ENCODE measurements around the gene CEP44. TPM values are rescaled to one million over a fixed set of nuclear protein-coding genes. Genes with fewer than 3 reads are reported as not detected.

The CEP44 gene
- total RNA-seq, 4 donors from 2014 or later: 5.9 to 43.4 (median 22.2) TPM

DNA sequence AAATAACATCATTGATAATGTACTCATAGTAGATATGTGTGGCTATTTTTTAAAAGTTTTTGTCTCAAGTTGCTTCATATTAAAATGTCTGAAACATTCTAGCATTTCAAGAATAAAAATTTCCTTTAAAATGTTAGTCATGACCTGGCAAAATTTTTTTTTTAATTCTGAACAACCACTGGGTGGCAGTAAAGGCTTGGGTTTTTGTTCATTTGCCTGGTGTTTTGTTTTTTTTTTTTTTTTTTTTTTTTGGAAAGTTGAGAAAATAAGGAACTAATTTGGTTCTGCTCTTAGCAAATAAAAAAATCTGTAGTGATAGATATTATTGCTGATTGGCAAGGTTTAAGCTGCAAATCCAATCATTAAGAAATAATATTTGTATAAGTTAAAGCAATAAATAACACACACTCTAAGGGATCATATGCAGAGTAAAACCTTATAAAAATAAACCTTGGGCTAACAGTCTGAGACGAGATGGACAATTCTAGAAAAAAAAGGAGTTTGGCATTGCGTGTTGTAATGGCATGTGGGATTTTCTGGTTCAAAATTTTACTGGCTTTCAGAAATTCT is 81.4 kb downstream of the CEP44 start:
- no peaks in the 10 kb centered on the region for H3K4me1 ChIP-seq
- intact Hi-C loops (cut with DNase I; ENCODE audit: low total_unique reads): loop anchor here (10.0 kb wide), 1 partner anchor 270 kb away; no protein-coding TSS in a partner anchor
- no peak for DNase-seq
- no peaks in the 10 kb centered on the region for H3K9me3 ChIP-seq
- H3K4me3 ChIP-seq: no peak overlapping the region
- H3K27ac ChIP-seq: no peak overlapping the region
- peak; percentile 31 to 46 (median 42) for TF ChIP-seq CTCF (IDR thresholded peaks at IDR 0.05)
- TF ChIP-seq POLR2A (IDR thresholded peaks at IDR 0.05): no peak
- H3K36me3 ChIP-seq: no peaks in the 10 kb centered on the region
- H3K27me3 ChIP-seq: no peaks in the 10 kb centered on the region

DNA sequence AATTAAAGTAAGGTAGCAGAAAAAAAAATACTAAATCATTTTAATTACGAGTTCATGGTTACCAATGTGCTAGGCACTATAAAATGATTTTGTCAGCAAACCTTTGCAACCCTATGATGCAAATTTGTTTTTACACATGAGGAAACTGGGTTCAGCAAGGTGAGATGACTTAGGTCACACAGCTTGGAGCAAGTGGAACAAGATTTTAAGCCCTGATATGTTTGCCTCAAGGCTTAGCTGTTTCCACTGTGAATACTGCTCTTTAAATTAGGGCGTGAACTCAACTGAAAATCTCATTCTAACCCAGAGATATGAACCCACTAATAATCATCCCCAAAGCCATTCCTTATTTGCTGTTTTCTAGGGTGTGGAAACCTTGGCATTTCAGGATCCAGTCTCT is 86.3 kb downstream of the CEP44 start:
- H3K9me3 ChIP-seq: no peaks in the 10 kb centered on the region
- DNase-seq: no peak

GRCh38 chr4:174373821-174374220 is 90.1 kb downstream of the CEP44 start:
- TF ChIP-seq CTCF (IDR thresholded peaks at IDR 0.05) (no peak), POLR2A (IDR thresholded peaks at IDR 0.05) (no peak)
- H3K27ac ChIP-seq: no peak overlapping the region
- H3K4me1 ChIP-seq: no peaks in the 10 kb centered on the region
- intact Hi-C loops (cut with DNase I; ENCODE audit: low total_unique reads): no loop called here
- H3K27me3 ChIP-seq: no peaks in the 10 kb centered on the region
- no peaks in the 10 kb centered on the region for H3K36me3 ChIP-seq
- H3K4me3 ChIP-seq: no peak overlapping the region
- H3K9me3 ChIP-seq: no peaks in the 10 kb centered on the region
- DNase-seq: no peak

More for the DNA sequence above, 86.3 kb downstream of the CEP44 start:
- TF ChIP-seq POLR2A (IDR thresholded peaks at IDR 0.05) (no peak), CTCF (IDR thresholded peaks at IDR 0.05) (no peak)
- H3K27me3 ChIP-seq: no peaks in the 10 kb centered on the region
- H3K36me3 ChIP-seq: no peaks in the 10 kb centered on the region
- H3K27ac ChIP-seq: no peak overlapping the region
- no peaks in the 10 kb centered on the region for H3K4me1 ChIP-seq
- H3K4me3 ChIP-seq: no peak overlapping the region
- intact Hi-C loops (cut with DNase I; ENCODE audit: low total_unique reads): loop anchor here (10.0 kb wide), 1 partner anchor 265 kb away; no protein-coding TSS in a partner anchor

GRCh38 chr4:174375422-174375821 is 91.7 kb downstream of the CEP44 start:
- H3K9me3 ChIP-seq: no peaks in the 10 kb centered on the region
- no peaks in the 10 kb centered on the region for H3K36me3 ChIP-seq
- intact Hi-C loops (cut with DNase I; ENCODE audit: low total_unique reads): no loop called here
- no peak overlapping the region for H3K27ac ChIP-seq
- no peak for TF ChIP-seq POLR2A (IDR thresholded peaks at IDR 0.05)
- no peak for TF ChIP-seq CTCF (IDR thresholded peaks at IDR 0.05)
- no peak overlapping the region for H3K4me3 ChIP-seq
- H3K4me1 ChIP-seq: no peaks in the 10 kb centered on the region
- H3K27me3 ChIP-seq: no peaks in the 10 kb centered on the region
- no peak for DNase-seq

GRCh38 chr4:174377613-174378012 is 93.9 kb downstream of the CEP44 start:
- no peak for DNase-seq
- Histone ChIP-seq H3K27me3 (no peaks in the 10 kb centered on the region), H3K36me3 (no peaks in the 10 kb centered on the region), H3K4me3 (no peak overlapping the region), H3K4me1 (no peaks in the 10 kb centered on the region), H3K27ac (no peak overlapping the region), H3K9me3 (no peaks in the 10 kb centered on the region)
- intact Hi-C loops (cut with DNase I; ENCODE audit: low total_unique reads): no loop called here
- TF ChIP-seq CTCF (IDR thresholded peaks at IDR 0.05): no peak
- no peak for TF ChIP-seq POLR2A (IDR thresholded peaks at IDR 0.05)

All from uterus (tissue), 4 donors.